B cell (primary cell): ENCODE data around the gene CCDC57.

Experiments used
- CTCF ChIP-seq: fragments of 200-600 bp; IDR thresholded peaks from one replicate; pipeline ENCODE4 v1.8.0; 2022; ENCODE audit warnings: antibody characterized with exemption, mild to moderate bottlenecking
- EZH2 ChIP-seq: IDR thresholded peaks from 2 replicates; pipeline ENCODE4 v1.6.1; 2012; ENCODE audit warnings: borderline replicate concordance, low read depth, mild to moderate bottlenecking, moderate library complexity, low read length; ENCODE audit not compliant: insufficient read depth, poor library complexity, severe bottlenecking

- TF ChIP-seq CTCF (no peak), EZH2 (no peak)
Measured at GRCh38 chr17:82242698-82242976, 30.0 kb upstream of the CCDC57 start.
